Measurements from ENCODE around the gene TAF8.

Gene TAF8

DNA sequence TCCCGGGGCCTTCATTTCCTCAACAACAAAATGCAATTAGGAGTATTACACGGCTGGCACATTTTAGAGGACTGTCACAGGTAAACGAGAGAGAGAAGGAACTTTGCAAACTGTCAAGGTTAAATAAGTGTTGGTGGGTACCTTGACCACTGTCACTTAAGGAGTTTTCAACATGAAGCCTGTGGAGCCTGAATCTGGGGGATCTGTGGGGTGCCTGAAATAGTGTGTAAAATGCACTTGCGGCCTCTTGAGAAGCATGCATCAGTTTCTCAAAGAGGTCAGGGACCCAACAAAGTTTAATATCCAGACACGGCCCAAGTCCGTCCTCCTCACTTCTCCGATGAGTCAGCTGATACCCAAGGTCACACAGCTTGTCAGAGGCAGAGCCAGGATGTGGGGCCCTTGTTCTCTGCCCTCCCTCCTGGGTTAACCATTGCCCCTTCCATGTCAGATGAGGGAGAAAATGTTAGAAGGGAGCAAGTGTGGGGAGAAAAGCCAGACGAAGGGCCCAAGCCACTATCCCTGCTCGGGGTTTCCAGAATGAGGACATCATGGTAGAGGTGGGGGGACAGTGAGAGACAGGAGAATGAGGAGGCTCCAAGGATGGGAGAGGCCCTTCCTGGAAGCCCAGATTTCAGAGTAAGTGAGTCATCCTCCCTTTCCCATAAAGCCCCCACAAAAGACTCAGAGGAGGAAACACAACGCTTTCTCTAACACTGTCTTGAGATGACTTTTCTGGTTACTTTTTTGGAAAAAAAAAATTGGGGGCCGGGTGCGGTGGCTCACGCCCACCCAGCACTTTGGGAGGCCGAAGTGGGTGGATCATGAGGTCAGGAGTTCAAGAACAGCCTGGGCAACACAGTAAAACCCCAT, 49.9 kb downstream of the TAF8 start:
- DNase-seq: peak; percentile 64

- DNase-seq: no peak
These were observed 50.9 kb downstream of the TAF8 start for GRCh38 chr6:42101186-42101657.

- DNase-seq: no peak
These were observed 52.9 kb downstream of the TAF8 start for GRCh38 chr6:42103216-42103615.

DNA sequence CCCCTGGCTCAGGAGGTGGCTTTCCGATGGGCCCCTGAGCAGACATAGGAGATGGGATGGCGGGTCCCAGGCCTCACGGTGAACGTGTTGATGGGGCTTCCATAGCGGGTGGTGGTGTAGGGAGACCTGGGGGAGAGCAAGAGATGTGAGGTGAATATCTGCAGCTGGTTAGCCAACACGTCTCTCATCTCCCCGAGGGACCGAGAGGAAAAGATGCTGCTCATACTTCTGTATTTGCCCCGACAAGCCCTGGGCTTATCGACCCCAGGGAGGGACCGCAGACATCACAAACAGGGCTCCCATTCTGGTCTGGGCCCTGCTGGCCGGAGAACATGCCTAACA, 53.4 kb downstream of the TAF8 start:
- peak; percentile 58 for DNase-seq

DNA sequence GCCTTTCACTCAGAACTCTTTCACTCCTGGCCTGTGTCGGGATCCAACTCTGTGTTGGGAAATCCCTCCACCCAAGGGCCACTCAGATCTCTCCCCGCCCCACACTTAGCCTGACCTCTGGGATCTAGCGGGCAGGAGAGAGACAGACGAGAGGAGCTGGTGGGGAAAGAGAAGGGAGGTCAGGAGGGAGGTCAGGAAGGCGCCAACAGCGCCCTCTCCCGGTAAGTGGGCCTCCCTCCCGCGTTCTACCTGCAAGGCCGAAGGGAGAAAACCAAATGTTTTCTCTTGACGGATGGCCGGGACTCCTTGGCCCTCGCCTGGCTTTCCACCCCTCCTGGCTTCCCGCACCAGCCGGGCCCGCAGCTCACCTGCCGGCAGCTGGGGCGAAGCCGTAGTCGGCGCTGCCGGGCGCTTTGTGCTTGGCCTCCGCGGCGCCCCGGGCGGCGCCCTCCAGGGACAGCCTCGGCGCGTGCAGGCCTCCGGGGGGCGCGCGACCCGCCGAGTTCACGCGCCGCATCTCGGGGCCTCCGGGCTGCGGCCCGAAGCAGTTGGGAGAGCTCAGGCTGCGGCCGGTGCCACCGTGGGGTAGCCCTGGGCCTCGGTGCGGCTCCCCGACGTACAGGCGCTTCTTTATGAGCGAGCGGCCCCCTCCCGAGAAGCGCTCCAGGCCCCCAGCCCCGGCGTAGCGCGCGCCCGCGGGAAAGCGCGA, 53.9 kb downstream of the TAF8 start:
- peak; percentile 91 for DNase-seq

DNA sequence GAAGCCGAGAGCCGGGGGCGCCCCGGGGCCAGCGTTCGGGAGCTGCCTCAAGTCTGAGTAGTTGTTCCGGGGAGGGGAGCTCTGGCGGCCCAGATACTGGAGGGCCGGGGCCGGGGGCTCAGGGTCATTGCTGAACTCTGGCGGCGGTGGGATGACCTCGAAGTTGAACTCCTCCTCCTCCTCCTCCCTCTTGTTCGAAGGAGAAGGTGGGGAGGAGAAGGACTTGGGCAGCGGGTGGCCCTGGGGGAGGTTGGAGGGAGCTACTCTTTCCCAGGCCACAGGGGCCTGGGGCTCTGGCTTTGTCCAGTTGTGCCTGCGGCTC, 54.4 kb downstream of the TAF8 start:
- DNase-seq: no peak

DNA sequence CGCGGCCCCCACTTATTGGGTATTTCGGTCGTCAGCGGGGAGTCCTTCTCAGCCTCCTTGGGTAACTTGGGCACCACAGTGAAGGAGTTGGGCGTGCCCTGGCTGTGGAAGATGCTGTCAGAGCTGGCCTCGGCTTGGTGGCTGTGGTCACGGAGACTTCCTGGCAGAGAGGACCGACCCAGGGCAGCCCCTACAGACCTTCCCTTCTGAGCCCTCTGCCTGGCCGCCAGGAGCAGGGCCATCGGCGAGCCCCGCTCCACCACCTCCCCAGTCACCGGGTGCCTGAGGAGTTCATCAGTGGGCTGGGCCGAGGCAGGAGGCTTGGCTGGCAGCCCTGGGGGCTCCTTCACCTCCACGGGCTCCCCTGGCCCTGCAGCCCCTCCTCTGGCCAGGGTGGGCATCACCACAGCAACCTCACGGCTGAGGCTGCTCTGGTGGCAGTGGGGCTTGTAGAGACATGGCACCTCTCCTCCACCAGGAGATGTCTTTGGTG, 54.9 kb downstream of the TAF8 start:
- DNase-seq: no peak

- DNase-seq: no peak
These were observed 55.4 kb downstream of the TAF8 start for GRCh38 chr6:42105709-42106108.

DNA sequence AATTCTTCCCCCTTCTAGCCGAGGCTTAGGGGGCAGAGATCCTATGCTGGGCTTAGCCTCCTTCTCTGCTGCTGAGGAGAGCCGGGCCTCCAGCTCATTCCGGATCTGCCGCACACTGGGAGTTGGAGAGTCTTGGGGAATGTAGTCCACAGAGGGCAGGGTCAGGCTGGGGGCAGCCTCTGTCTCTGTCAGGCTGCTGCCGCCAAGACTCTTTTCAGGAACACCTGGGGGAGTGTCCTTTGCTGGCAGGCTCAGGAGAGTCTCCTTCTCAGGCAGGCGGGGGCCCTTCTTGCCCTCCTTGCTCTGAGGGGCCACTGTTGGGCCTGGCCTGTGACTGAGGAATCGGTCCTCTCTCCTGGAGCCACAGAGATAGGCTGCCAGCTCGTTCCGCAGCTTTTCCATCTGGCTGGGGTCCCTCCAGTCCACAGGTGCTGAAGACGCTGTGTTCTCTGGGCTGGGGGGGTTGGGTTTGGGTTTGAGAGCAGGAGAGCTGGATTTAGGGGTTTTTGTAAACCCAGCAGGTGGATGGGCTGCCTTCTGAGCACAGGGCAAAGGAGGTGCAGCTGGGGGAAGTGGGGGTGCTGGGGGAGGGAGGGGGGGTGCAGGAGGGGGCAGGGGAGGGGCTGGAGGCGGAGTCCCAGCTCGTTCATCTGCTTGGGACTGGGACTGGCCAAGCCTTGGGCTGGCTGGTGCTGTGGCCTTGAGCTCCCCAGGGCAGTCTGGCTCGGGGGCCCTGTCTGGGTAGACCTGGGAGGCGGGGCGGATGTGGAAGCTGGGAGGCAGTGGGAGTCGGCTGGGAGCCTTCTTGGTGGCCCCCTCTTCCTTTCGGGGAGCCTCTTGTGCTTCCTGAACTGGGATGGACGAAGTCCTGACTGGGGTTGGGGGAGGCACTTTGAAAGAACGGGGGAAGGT, 56.0 kb downstream of the TAF8 start:
- no peak for DNase-seq

DNA sequence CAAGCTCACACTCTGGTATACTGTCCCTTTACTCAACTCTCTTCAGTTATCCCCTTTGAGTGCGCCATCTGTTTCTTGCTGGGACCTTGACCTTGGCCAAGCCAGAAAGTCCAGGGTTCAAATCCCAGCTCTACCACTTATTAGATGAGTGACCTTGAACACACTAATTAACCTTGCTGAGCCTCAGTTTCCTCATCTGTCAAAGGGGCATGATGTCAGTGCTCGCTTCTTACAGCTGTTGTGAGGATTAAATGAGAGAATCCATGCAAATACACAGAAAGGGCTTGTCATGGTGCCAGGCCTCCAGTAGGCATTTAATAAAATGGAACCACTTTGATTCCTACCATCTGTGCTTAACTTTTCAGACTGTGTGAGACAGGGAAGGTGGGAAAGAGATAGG, 57.7 kb downstream of the TAF8 start:
- DNase-seq: no peak

GRCh38 chr6:42110683-42111082, 60.4 kb downstream of the TAF8 start:
- no peak for DNase-seq

DNA sequence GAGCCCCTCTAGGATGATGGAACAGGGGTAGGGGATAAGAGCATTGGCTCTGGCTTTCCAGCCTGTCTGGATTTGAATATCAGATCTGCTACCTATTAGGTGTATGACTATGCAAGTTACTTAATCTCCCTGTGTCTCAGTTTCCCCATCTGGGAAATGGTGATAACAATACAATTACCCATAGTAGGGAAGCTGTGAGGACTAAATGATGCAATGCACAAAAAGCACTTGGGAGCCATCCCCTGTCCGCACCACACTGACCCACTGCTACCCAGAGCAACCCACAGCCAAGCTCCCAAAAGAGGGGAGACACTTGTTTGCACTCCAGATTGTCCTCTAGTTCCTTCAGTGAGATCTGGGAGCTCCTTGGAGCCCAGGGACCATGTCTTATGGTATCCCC, 62.0 kb downstream of the TAF8 start:
- no peak for DNase-seq

GRCh38 chr6:42113936-42114636, 63.8 kb downstream of the TAF8 start:
- no peak for DNase-seq

- DNase-seq: no peak
These were observed 67.5 kb downstream of the TAF8 start for GRCh38 chr6:42117843-42118161.

GRCh38 chr6:42118162-42119001, 68.1 kb downstream of the TAF8 start:
- no peak for DNase-seq

- DNase-seq: no peak
These were observed 70.9 kb downstream of the TAF8 start for GRCh38 chr6:42120895-42121865.

GRCh38 chr6:42123379-42124103, 73.2 kb downstream of the TAF8 start:
- no peak for DNase-seq

DNA sequence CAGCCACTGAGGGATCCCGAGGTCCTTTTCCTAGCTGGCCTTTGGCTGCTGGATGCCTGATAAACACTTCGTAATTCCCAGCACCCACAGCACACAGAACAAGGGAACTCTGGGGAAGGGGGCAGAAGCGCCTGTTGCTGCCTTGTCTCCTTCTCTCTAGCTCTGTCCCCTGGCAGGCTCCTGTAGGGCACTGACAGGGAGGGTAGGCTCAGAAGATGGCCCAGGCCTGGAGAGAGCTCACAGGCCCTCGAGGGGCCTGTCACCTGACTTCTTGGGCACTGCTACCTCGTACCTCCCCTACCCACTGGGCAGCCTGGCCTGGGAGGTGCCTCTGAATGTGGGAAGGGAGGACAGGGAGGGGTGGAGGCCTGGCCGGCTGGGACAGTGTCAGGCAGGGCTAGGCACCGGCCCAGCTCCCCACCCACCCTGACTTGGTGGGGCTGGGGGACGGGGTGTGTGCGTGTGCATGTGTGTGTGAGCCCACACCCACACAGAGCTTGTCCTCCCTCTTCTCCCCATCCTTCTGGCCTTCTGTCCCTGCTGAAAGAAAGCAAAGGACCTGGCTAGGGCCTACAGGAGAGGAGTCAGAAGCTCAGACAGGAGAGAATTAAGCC, 74.0 kb downstream of the TAF8 start:
- no peak for DNase-seq

- DNase-seq: no peak
These were observed 74.9 kb downstream of the TAF8 start for GRCh38 chr6:42125231-42125630.

All from activated CD8-positive, alpha-beta memory T cell treated with anti-CD3 and anti-CD28 coated beads for 24 hours (primary cell).